HG03196 (cell line): ENCODE measurements around the gene SRC.

Source experiments
- ATAC-seq: cut with Tn5 transposase; IDR thresholded peaks from one replicate; pipeline ENCODE4 v1.9.1; 2021; ENCODE audit not compliant: unreplicated experiment

The SRC gene

DNA sequence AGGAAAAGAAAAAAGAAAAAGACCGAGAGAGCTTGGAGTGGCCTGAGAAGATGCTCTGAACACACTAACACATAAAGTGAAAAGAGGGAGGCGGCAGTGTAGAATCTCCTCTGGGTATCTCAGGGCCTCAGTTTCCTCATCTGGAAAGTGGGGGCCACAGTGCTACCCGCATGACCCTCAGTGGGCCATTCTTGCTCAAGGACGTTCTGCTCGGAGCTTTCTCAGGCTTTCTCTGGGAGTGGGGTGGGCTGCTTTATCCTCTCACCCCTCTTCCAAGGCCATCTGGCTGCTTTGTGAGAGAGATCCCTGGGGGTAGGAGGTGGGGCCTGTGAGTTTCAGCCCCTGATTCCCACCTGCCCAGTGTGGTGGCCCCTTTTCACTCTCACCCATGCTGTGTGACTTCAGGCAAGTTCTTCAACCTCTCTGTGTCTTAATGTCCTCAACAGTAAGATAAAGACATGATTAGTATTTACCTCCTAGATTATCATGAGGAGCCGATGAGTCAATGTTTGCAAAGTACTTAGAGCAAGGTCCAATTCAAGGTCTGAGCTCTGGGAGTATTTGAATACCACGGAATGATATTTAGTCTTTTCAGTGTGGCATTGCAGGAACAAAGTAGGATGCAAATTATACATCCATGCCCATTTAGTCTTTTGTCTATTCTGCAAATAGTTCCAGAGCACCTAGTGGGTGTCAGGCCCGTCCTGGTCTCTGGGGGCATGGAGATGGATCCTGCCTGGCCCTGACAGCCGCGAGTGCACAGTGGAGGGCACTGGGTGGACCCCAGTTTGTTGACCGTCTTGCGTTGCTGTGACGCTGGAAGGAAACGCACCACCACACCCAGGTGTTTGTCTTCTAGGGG lies 34.3 kb downstream of the SRC start:
- ATAC-seq = no peak

DNA sequence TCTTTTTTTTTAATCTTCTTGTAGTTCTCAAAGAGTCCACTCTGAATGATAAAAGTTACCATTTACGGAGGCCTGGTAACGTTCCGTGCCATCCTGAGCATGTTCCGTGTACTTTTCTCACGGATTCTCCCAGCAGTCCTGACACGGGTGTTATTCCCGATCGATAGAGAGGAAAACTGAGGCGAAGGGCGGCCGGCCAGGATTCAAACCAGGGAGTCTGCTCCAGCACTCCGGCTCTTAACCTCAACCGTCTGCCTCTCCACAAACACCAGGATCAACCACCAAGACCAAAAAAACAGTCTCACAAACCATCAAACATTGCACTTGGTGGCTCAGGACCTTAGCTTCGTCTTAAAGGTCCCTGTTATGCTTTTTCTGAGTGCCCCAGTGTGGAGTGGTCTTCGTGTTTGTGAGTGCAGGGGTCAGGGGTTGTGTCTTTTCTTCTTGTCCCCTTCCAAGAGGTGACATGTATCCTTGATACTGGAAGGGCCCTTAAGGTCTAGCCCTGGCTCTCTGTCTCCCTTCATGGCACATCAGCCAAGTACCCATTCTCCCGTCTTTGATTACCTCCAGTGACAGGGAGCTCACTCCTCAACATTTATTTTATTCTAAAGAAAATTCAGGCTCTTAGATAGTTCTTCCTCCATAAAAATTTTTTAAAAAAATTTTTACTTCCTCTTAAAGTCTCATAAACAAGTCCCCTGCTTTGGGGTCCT lies 35.1 kb downstream of the SRC start:
- ATAC-seq = no peak

GRCh38 chr20:37381621-37382471 lies 35.9 kb downstream of the SRC start:
- ATAC-seq = no peak

DNA sequence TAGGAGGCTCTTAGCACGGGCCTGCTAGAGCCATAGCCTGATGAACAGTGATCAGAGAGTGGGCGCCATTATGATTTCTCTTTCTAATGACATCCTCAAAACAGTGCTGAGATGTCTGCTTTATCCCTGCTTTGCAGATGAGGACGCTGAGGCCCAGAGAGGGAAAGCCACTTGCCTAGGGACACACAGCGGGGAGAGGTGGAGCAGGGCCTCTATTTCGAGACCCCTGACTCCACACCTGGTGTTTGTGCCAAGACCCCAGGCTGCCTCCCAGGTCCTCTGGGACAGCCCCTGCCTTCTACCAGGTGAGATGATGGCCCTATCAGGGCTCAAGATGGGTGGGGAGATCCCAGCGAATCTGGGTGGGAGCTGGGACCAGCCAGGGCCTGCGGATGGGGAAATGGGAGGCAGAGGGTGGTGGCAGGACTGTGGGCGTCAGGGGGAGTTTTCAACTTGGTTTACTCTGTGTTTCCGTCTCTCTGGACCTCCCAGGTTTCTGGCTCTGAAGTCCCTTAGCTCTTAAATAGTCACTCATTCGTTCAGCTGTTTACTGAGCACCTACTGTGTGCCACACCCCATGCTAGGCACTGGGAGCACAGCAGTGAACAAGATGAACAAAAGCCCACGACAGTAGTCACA lies 36.7 kb downstream of the SRC start:
- no peak for ATAC-seq

- ATAC-seq = no peak
Measured at GRCh38 chr20:37383229-37383989, 37.5 kb downstream of the SRC start.

GRCh38 chr20:37384683-37385174 lies 38.8 kb downstream of the SRC start:
- peak; percentile 44 for ATAC-seq

DNA sequence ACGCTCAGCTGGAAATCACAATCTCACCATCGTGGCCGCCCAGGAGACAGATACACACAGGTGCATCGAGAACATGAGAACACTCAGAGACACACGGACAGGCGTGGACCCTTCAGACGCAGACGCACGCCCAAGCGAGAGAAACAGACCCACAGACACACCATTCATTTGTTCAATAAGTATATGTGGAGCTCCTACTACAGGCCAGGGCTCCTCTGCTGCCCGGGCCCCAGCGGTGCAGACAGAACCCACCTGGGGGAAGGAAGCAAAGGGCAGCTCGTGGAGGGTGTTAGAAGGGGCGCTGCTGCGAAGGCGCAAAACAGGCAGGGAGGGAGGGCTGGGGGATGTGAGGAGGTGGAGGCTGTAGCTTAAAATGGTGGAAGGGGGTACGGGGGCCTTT lies 39.2 kb downstream of the SRC start:
- ATAC-seq = no peak

DNA sequence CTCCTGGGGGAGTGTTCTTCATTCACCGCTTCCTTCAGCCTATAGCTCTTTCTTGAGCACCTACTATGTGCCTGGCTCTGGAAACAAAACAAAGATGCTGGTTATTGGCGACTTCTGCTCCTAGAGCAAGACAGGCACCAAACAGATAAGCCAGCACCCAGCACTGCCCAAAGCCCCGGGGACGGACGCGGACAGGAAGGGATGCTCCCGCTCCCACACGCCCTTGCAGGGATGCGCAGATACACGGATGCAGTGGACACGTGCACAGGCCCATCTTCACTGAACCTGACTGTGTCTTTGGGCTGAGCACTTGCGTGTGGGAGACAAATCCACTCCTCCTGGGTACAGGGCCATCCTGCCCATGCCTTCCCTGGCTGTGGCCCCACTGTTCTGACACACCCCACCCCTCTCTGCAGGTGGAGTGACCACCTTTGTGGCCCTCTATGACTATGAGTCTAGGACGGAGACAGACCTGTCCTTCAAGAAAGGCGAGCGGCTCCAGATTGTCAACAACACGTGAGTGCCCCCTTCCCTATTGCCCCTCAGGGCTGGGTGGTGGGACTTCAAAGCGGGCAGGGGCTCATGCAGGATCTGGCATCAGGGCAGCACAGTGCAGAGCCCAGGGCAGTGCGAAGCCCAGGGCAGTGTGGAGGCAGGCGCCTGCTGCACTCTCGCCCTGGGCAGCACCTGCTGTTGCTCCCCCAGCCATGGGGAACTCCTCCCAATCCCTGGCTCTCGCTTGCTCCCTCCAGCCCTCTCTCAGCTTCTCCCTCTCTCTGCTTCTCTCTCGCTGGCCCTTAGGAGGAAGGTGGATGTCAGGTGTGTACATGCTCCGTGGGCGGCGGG lies 39.9 kb downstream of the SRC start:
- ATAC-seq = no peak

- no peak for ATAC-seq
Measured at GRCh38 chr20:37386505-37387251, 40.7 kb downstream of the SRC start.

DNA sequence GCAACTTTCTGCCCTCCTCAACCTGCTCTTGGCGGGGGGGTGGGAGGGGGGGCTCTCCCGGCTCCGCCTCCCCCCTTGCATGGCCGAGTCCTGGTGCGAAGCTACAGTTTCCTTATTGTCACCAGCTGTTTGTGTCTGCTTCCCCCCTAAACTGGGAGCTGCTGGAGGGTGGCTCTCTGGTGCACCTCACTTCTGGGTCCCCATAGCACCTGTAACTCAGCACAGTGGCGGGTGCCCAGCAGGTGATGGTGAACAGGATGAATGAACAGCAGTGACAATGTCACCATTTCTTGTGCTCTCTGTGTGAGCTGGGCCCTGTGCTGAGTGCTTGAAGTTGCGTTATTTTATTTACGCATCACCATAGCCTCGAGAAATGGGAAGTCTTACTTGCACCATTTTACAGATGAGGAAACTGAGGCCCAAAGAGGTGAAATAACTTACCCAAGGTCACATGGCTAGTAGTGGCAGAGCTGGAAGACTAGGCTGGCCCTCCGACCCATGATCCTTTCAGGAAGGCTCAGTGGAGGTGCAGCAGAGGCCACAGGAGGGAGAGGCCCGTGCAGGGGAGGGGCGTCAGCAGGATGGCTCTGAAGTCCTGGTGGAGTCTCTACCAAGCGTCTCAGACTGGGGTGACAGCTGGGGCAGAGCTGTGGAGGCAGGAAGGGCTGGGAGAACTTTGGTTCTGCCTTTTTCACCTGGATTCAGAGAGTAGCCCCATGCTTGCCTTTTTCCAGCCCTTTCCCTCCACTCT lies 41.8 kb downstream of the SRC start:
- ATAC-seq = no peak

DNA sequence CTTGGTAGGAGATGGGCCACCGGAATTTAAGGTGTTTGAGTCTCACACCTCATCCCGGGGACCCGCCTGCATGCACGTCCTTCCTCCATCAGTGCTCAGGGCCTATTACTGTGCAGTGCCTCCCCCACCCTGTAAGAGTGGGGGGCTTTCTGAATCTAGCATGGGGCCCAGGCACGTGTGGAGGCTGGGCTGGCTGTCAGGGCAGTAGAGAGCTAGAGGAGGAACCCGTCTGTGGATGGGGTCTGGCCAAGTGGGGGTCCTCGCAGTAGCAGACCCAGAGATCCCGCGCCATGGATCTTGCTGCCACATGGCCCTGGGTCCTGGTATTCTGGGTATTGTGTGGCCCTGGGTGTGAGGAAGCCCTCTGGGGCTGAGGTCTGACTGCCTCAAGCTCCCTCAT lies 42.9 kb downstream of the SRC start:
- ATAC-seq = no peak

DNA sequence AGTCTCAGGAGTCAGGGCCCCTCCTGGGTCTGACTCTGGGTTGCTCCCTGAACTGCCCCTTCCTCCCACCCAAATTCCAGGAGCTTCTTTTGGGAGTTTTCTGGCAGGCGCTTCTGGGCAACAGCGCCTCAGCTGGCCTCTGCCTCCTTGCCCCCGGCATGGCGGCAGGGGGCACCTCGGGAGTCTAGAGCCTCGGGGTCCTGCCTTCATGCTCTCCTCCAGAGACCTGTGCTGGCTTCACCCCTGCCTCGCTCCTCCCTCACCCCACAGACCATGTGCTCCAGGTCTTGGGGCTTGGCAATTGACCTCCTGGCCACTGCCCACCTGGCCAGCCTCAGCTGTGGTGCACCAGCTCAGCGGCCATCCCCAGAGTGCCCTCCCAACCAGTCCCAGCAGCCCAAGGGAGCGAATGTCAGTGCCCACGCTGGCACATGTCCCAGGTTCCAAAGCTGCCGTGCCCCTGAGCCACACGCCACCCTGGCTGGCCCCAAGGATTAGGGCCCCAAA lies 43.4 kb downstream of the SRC start:
- no peak for ATAC-seq

DNA sequence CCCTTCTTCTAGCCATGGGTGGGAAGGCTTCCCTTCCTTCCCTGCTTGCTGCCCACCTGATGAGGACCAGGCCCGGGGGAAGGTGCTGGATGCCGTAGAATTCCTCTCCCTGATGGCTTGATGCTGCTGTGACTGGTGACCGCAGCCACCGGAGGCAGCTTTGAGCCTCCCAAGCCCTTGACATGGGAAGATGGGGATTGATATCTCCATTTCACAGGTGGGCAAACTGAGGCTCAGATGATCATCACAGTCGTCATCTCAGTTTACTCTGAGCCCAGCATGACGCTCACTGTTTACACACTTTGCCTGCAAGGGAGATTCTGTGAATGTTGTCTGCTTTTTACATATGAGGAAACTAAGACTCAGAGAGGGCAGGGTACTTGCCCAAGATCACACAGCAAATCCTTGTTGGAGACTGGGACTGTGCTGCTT lies 43.9 kb downstream of the SRC start:
- ATAC-seq = no peak

DNA sequence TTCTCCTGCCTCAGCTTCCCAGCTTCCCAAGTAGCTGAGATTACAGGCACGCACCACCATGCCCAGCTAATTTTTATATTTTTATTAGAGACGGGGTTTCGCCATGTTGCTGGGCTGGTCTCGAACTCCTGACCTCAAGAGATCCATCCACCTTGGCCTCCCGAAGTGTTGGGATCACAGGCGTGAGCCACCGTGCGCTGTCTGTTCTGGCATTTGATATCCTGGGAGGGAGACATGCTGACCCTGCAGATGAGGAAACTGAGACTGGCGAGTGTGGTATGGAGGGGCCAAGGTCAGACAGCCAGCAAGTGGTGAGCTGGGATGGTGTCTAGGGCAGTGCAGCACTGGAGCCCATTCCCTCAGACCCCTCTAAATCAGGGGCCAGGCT lies 44.6 kb downstream of the SRC start:
- ATAC-seq = no peak

GRCh38 chr20:37390891-37391525 lies 45.1 kb downstream of the SRC start:
- no peak for ATAC-seq

DNA sequence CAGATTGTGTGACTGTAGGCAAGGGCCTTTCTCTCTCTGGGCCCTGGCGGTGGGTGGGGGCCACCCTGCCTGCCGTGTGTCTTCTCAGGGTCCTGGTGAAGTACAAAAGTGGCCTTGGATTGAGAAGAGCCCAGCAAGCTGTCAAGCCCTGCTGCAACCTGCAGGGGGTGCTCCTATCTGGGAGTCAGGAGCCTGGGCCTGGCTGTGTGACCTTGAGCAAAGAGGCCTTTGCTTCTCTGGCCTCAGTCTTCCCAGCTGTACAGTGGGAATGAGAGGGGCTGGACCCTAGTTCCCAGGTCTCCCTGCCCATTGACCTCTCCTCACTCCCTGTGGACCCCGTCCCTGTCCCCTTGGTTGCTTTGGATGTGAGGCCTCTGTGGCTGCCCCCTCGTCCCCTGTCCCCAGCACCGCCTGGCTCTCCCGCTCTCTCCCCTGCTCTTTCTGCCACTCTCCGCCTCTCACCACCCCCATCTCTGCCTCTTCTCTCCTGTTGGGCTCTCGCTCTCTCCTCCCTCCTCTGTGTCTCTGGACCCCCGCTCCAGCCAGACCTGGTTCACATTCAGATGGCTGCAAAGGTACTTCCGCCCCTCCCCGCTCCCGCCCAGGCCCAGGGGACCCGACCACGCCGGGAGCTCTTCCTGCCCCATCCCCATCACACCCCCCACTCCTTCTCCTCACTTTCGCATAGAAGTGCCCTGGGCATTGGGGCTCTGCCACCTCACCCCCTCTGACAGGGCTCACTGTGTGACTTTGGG lies 46.7 kb downstream of the SRC start:
- no peak for ATAC-seq
